GM21390 (cell line): ENCODE measurements around the gene PAFAH1B1.
"Not testable (repeated sequence)": the region's sequence is repeated elsewhere in the genome, so short reads cannot be mapped to it uniquely, and the experiment has no call there.

Experiments
- ATAC-seq: cut with Tn5 transposase; IDR thresholded peaks from one replicate; pipeline ENCODE4 v1.9.1; 2021; ENCODE audit not compliant: unreplicated experiment

PAFAH1B1 gene

DNA sequence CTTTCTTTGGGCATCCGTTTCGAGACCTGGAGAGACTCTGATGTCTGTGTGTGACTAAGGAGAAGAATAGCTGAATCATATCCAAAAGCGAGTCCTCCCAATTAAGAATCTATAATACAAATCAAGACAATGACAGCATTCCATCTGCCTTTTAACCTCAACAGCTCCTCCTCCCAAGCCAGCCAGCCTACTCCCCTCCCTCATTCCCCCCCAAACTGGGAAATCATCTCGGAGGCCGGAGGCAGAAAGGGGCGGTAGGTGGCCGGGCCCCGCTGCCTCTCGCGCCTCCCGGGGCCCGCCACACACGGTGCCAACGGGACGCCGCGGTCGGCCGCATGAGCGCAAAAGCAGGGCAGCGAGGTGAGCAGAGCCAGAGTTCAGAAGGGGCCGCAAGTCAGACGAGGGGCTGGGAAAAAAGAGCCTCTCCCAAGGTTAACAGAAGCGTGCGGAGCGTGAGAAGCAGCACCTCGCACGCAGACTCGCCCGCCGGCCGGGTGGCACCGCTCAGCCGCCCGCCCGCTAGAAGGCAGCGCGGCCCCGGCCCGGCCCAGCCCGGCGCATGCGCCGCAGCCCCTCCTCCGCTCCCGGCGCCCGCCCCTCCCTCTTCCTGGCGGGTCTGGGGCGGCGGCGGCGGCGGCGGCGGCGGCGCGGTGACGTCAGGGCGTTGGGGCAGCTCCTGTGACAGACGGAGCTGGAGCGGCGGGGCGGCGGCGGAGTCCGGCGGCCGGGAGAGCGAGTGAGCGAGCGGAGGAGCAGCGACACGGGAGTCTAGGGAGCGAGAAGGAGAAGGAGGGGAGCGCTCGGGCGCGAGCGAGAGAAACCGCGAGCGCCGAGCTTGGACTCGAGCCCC is at the start of gene PAFAH1B1:
Gene PAFAH1B1 (plus strand): TSS at position 684 of the 850 bp plus-strand sequence. CDS start 44,635 bp downstream, outside the sequence.
- ATAC-seq, result peak; percentile 72

DNA sequence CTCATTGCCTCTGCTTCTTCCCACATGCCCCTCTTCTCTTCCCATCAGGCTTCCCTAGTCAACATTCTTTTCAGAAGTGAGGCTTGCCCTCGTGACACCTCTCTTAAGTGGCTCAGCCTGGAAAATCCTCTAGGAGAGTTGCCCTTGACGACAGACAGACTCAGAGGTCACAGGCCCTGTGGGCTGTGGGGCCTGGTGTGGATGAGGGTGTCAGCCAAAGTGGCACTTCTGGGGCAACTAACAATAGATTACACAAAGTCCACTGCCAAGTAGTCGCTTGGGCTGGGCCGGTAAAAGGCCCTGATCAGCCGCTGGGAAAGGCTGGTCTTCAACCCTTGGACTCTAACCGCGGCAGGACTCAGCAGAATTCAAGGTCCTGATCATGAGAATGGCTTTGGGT is 48.1 kb upstream of the PAFAH1B1 start:
- no peak for ATAC-seq

GRCh38 chr17:2547176-2547575 is 46.3 kb upstream of the PAFAH1B1 start:
- no peak for ATAC-seq

DNA sequence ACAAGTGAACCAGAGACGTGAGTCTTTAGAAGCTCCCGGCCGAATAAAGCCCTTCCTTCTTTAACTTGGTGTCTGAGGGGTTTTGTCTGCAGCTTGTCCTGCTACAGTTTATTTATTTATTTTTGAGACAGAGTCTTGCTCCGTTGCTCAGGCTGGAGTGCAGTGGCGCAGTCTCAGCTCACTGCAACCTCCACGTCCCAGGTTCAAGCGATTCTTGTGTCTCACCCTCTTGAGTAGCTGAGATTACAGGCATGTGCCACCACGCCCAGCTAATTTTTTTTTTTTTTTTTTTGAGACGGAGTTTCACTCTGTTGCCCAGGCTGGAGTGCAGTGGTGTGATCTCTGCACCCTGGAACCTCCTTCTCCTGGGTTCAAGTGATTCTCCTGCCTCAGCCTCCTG is 45.4 kb upstream of the PAFAH1B1 start:
- ATAC-seq, result not testable (repeated sequence)

GRCh38 chr17:2549392-2550211 is 43.9 kb upstream of the PAFAH1B1 start:
- no peak for ATAC-seq

DNA sequence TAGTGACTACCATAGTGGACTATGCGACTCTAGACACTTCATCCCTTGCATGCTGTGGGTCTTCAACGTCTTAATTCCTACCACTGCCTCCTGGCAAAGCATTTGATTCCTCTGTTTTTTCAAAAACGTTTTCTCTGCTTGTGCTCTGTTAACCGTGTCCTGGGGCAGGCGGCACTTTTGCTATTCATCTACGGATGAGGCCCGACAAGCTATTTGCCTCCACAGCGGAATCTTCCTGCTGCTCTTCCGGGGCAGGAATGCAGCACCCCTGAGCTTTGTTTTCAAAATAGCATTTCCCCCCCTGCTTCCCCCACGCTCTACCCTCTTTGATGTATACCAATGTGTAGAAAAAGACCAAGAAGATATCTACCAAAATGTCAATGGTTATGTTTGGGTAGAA is 42.0 kb upstream of the PAFAH1B1 start:
- ATAC-seq, result no peak

DNA sequence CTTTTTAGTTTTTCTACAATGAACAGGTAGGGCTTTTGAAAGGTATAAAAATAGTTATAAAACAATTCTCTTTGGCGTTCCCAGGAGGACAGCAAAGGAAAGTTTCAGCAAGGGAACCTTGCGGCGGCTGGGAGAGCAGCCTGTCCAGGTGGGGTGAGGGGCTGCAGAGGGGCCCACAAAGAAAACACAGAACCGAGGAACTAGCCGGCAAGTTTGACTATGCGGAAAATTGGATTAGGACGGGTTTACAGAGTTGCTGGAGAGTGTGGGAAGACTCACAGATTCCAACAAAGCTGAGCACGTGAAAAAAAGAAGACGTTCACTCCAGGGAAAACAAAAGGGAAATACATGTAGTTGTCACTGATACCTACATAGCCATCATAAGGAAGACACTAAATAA is 41.5 kb upstream of the PAFAH1B1 start:
- no peak for ATAC-seq

- ATAC-seq, result no peak
Observed at GRCh38 chr17:2560658-2561057, 32.8 kb upstream of the PAFAH1B1 start.

- no peak for ATAC-seq
Observed at GRCh38 chr17:2562162-2562858, 31.1 kb upstream of the PAFAH1B1 start.

GRCh38 chr17:2563061-2563460 is 30.4 kb upstream of the PAFAH1B1 start:
- no peak for ATAC-seq

GRCh38 chr17:2563543-2563942 is 29.9 kb upstream of the PAFAH1B1 start:
- no peak for ATAC-seq

- ATAC-seq, result no peak
Observed at GRCh38 chr17:2564877-2565276, 28.6 kb upstream of the PAFAH1B1 start.

DNA sequence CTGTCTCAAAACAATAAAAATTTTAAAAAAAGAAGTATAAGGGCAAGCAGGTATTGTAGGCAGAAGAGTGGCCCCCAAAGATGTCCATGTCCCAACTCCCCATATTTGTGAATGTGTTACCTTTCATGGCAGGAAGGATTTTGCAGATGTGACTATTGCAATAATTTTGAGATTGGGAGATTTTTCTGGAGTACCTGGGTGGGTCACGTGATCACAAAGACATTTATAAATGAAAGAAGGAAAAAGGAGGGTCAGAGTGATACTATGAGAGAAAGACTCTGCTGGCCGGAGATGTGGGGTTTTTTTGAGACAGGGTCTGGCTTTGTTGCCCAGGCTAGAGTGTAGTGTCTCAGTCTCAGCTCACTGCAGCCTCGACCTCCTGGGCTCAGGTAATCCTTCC is 27.4 kb upstream of the PAFAH1B1 start:
- no peak for ATAC-seq

GRCh38 chr17:2571523-2572303 is 21.7 kb upstream of the PAFAH1B1 start:
- peak; percentile 78 for ATAC-seq

DNA sequence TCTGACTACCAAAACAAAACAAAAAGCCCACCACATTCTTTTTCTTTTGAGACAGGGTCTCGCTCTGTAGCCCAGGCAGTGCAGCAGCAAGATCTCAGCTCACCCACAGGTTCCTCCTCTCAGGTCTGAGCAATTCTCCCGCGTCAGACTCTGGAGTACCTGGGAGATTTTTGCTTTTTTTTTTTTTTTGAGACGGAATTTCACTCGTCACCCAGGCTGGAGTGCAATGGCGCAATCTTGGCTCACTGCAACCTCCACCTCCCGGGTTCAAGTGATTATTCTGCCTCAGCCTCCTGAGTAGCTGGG is 21.2 kb upstream of the PAFAH1B1 start:
- ATAC-seq, result not testable (repeated sequence)

GRCh38 chr17:2580151-2580550 is 13.3 kb upstream of the PAFAH1B1 start:
- no peak for ATAC-seq

- no peak for ATAC-seq
Observed at GRCh38 chr17:2580661-2581060, 12.8 kb upstream of the PAFAH1B1 start.

DNA sequence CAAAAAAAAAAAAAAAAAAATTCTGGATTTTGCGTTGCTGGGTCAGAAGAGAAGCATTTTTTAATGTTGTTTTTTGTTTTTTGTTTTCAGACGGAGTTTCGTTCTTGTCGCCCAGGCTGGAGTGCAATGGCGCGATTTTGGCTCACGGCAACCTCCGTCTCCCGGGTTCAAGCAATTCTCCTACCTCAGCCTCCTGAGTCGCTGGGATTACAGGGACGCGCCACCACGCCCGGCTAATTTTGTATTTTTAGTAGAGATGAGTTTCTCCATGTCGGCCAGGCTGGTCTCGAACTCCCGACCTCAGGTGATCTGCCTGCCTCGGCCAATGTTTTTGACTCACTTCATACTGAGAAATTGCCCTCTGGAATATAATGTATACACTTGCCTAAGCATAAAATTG is 11.0 kb upstream of the PAFAH1B1 start:
- ATAC-seq, result no peak

DNA sequence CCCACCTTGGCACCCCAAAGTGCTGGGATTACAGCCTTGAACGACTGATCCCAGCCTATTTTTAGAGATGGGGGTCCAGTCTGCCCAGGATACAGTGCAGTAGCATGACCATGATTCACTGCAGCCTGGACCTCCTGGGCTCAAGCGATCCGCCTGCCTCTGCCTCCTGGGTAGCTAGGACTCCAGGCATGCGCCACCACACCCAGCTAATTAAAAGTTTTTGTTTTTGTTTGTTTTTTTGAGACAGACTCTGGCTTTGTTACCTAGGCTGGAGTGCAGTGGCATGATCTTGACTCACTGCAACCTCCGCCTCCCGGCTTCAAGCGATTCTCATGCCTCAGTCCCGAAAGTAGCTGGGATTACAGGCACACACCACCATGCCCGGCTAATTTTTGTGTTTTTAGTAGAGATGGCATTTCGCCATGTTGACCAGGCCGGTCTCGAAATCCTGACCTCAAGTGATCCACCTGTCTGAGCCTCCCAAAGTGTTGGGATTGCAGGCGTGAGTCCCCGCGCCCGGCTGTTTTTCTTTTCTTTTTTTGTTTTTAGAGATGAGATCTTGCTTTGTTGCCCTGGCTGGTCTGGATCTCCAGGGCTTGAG is 2.3 kb upstream of the PAFAH1B1 start:
- ATAC-seq, result no peak
